BLaER1 treated with 17β-estradiol and CSF1 and Interleukin-3, amounts not matched to agents 10 nM and 100 nM (cell line): ENCODE results near the gene SIAE.
A peak's percentile ranks its signal among the peaks of the same experiment; 100 is the strongest.

Experiments used
- H3K27ac ChIP-seq, 11 experiments: shearing (Covaris generic); formaldehyde crosslinking; 2 replicates each; pipeline ENCODE4 v1.8.1; 2022
- H3K27me3 ChIP-seq, 11 experiments: shearing (Covaris generic); formaldehyde crosslinking; 2 replicates each; pipeline ENCODE4 v1.8.1; 2022
- H3K36me3 ChIP-seq, 11 experiments: shearing (Covaris generic); formaldehyde crosslinking; 2 replicates each; pipeline ENCODE4 v1.8.1; 2022
- H3K4me1 ChIP-seq, 10 experiments: shearing (Covaris generic); formaldehyde crosslinking; 2 replicates each; pipeline ENCODE4 v1.8.1; 2022
- H3K4me2 ChIP-seq, 11 experiments: shearing (Covaris generic); formaldehyde crosslinking; 2 replicates each; pipeline ENCODE4 v1.8.1; 2022
- H3K4me3 ChIP-seq, 10 experiments: shearing (Covaris generic); formaldehyde crosslinking; 2 replicates each; pipeline ENCODE4 v1.8.1; 2022
- H3K9ac ChIP-seq, 11 experiments: shearing (Covaris generic); formaldehyde crosslinking; 2 replicates each; pipeline ENCODE4 v1.8.1; 2022
- H3K9me3 ChIP-seq, 11 experiments: shearing (Covaris generic); formaldehyde crosslinking; replicated peaks in 1 of 11; 2 replicates each; pipeline ENCODE4 v1.8.1; 2022
- H4K20me1 ChIP-seq, 11 experiments: shearing (Covaris generic); formaldehyde crosslinking; 2 replicates each; pipeline ENCODE4 v1.8.1; 2022
- Cebpa-rat ChIP-seq, 11 experiments: shearing (Covaris generic); IDR thresholded peaks; 2 replicates each; pipeline ENCODE4 v1.8.1; 2022

Gene SIAE

DNA sequence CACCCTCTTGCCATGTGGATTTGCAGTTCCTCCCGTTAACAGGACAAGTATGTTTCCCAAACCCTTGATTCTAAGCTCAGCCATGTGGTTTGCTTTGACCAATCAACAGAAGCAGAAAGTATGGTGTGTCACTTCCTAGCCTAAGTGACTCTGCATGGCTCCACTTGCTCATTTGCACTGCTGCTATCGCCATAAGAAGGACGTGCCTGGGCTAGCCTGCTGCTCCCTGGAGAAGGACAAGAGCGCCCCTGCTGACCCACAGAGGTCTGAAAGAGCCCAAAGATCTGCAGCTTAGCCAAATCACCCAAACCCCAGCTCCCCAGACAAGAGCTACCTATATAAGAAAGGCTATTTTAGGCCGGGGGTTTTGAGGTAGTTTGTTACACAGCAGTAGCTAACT, 32.9 kb downstream of the SIAE start:
- Histone ChIP-seq H3K4me3 (no peak overlapping the region), H3K27ac (no peak overlapping the region), H3K27me3 (no peaks in the 10 kb centered on the region), H3K4me1 (peaks cover 0 to 13% (median 4%) of the 10 kb centered on the region in 10 experiments; a peak in 12 of 20 replicates), H4K20me1 (peaks cover 0 to 10% (median 0%) of the 10 kb centered on the region in 11 experiments; a peak in 2 of 22 replicates), H3K36me3 (peaks cover 37 to 57% (median 47%) of the 10 kb centered on the region in 11 experiments), H3K9me3 (peaks cover 0 to 7% (median 5%) of the 10 kb centered on the region in 11 experiments; a peak in 9 of 22 replicates), H3K9ac (no peak overlapping the region), H3K4me2 (no peak overlapping the region)
- no peak for TF ChIP-seq Cebpa-rat (IDR thresholded peaks at IDR 0.05)

DNA sequence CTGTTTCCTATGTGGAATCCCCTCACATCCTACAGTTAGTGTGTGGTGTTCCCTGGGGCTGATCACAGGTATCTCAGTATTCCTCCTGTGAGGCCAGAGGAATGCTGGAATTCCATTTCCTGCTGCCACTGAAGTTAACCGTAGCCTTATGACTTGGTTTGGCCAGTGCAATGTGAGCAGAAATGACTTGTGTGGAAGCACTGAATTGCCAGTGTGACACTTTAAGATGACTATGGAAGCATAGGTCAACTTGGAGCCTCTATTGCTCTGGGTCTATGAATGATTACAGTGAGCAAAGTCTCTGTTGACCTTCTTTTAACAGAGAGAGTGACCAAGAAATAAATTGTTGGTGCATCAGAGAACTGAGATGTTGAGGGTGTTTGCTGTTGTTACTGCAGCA, 34.4 kb downstream of the SIAE start:
- Histone ChIP-seq H3K36me3 (peaks cover 52 to 72% (median 62%) of the 10 kb centered on the region in 11 experiments), H3K27ac (no peak overlapping the region), H3K9ac (no peak overlapping the region), H3K4me2 (no peak overlapping the region), H3K4me3 (no peak overlapping the region), H3K9me3 (peaks cover 0 to 7% (median 5%) of the 10 kb centered on the region in 11 experiments; a peak in 9 of 22 replicates), H3K4me1 (peaks cover 0 to 8% (median 0%) of the 10 kb centered on the region in 10 experiments; a peak in 1 of 20 replicates), H3K27me3 (no peaks in the 10 kb centered on the region), H4K20me1 (peaks cover 0 to 21% (median 0%) of the 10 kb centered on the region in 11 experiments; a peak in 4 of 22 replicates)
- TF ChIP-seq Cebpa-rat (IDR thresholded peaks at IDR 0.05) = no peak

DNA sequence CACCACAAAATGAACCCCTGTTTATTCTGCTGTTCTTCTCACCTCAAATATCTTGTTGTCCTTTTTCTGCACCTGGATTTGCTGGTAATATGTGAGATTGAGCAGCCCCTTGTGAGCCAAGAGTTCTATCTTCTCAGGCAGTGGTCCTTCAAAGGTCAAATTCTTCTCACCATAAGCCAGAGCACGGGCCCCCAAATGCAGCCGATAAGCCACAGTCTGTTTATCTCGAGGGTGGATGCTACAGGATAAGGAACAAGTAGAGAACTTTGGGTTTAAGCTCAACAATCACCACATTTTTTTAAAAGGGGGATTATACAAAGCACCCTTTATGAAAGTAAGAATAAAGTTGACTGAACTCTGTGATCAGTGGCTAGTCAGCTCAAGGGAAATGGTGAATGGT, 35.0 kb downstream of the SIAE start:
- H3K27ac ChIP-seq = no peak overlapping the region
- H3K9me3 ChIP-seq = peaks cover 0 to 7% (median 5%) of the 10 kb centered on the region in 11 experiments; a peak in 9 of 22 replicates
- H3K4me1 ChIP-seq = 0 out of 20 replicates have a peak, but pooled peaks cover 0 to 1% (median 0%) of the 10 kb centered on the region in 10 experiments
- no peak overlapping the region for H3K4me3 ChIP-seq
- TF ChIP-seq Cebpa-rat (IDR thresholded peaks at IDR 0.05) = no peak
- H3K9ac ChIP-seq = no peak overlapping the region
- H3K36me3 ChIP-seq = peaks cover 59 to 78% (median 69%) of the 10 kb centered on the region in 11 experiments
- H4K20me1 ChIP-seq = peaks cover 0 to 24% (median 0%) of the 10 kb centered on the region in 11 experiments; a peak in 5 of 22 replicates
- no peaks in the 10 kb centered on the region for H3K27me3 ChIP-seq
- H3K4me2 ChIP-seq = no peak overlapping the region

GRCh38 chr11:124635932-124636331, 37.6 kb downstream of the SIAE start:
- Histone ChIP-seq H4K20me1 (peaks cover 0 to 33% (median 5%) of the 10 kb centered on the region in 11 experiments; a peak in 10 of 22 replicates), H3K4me2 (no peak overlapping the region), H3K27me3 (no peaks in the 10 kb centered on the region), H3K27ac (no peak overlapping the region), H3K9me3 (peaks cover 0 to 7% (median 5%) of the 10 kb centered on the region in 11 experiments; a peak in 9 of 22 replicates), H3K4me1 (no peaks in the 10 kb centered on the region), H3K9ac (no peak overlapping the region), H3K36me3 (peaks cover 85 to 100% (median 95%) of the 10 kb centered on the region in 11 experiments), H3K4me3 (no peak overlapping the region)
- no peak for TF ChIP-seq Cebpa-rat (IDR thresholded peaks at IDR 0.05)

DNA sequence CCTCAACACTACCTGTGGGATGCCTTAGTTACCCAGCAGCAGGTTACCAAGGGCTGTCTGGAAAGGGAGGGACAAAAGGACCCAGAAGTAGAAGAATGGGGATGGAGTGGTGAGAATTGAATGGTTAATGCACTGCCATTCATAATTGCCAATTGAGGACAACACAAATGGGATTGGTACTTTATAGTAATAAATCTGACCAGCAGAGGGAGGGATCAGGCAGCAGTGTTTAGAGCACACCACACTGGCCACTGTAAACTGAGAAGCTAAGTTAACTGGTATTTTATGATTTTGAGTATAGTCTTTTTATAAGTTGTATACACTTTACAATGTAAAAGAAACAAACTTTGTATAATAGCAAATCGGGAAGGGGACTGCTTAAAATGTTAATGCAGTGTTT, 40.2 kb downstream of the SIAE start:
- Histone ChIP-seq H4K20me1 (peaks cover 0 to 47% (median 9%) of the 10 kb centered on the region in 11 experiments; a peak in 11 of 22 replicates), H3K36me3 (peaks cover 94 to 100% (median 98%) of the 10 kb centered on the region in 11 experiments), H3K9ac (no peak overlapping the region), H3K4me2 (no peak overlapping the region), H3K4me1 (no peaks in the 10 kb centered on the region), H3K9me3 (no peaks in the 10 kb centered on the region), H3K4me3 (no peak overlapping the region), H3K27ac (no peak overlapping the region), H3K27me3 (no peaks in the 10 kb centered on the region)
- no peak for TF ChIP-seq Cebpa-rat (IDR thresholded peaks at IDR 0.05)

GRCh38 chr11:124629961-124630360, 43.6 kb downstream of the SIAE start:
- Histone ChIP-seq H3K27me3 (no peaks in the 10 kb centered on the region), H3K36me3 (peaks cover 90 to 97% (median 94%) of the 10 kb centered on the region in 11 experiments), H3K4me2 (no peak overlapping the region), H4K20me1 (peaks cover 1 to 59% (median 23%) of the 10 kb centered on the region in 11 experiments; a peak in 16 of 22 replicates), H3K9me3 (no peaks in the 10 kb centered on the region), H3K9ac (no peak overlapping the region), H3K4me3 (no peak overlapping the region), H3K4me1 (peaks cover 0 to 11% (median 0%) of the 10 kb centered on the region in 10 experiments; a peak in 6 of 20 replicates), H3K27ac (no peak overlapping the region)
- TF ChIP-seq Cebpa-rat (IDR thresholded peaks at IDR 0.05) = no peak

GRCh38 chr11:124627546-124627945, 46.0 kb downstream of the SIAE start:
- no peak overlapping the region for H3K9ac ChIP-seq
- no peak for TF ChIP-seq Cebpa-rat (IDR thresholded peaks at IDR 0.05)
- peaks cover 9 to 65% (median 35%) of the 10 kb centered on the region in 11 experiments; a peak in 18 of 22 replicates for H4K20me1 ChIP-seq
- no peaks in the 10 kb centered on the region for H3K27me3 ChIP-seq
- H3K4me3 ChIP-seq = no peak overlapping the region
- no peak overlapping the region for H3K27ac ChIP-seq
- H3K36me3 ChIP-seq = peaks cover 71 to 80% (median 77%) of the 10 kb centered on the region in 11 experiments
- no peaks in the 10 kb centered on the region for H3K9me3 ChIP-seq
- no peak overlapping the region for H3K4me2 ChIP-seq
- H3K4me1 ChIP-seq = peaks cover 11 to 25% (median 13%) of the 10 kb centered on the region in 10 experiments

DNA sequence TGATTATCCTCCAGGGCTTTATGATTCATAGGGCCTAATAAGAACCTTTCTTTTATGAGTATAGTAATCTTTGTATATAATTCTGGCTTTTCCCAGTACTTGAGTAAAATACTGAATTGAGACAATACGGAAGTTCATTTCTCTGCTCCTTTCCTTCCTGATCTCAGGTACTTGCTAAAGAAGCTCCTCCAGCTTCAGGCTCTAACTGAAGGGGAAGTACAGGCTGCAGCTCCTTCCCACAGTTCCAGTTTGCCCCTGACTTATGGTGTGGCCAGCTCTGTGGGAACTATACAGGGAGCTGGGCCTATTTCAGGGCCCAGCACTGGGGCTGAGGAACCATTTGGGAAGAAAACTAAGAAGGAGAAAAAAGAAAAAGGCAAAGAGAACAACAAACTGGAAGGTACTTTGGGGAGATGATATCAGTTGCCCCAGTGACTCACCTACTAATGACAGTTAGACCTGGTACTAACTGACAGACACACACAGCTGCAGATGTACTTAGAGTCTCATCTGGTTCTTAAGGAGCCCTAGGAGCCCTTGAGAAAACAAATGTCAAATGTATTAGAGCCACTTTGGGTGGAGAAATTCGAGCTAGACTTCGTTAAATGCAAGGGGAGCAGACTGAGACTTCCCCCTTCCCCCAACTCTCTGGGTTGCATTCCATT, 47.9 kb downstream of the SIAE start:
- no peak for TF ChIP-seq Cebpa-rat (IDR thresholded peaks at IDR 0.05)
- Histone ChIP-seq H3K4me1 (peaks cover 17 to 32% (median 21%) of the 10 kb centered on the region in 10 experiments), H3K9ac (no peak overlapping the region), H3K27me3 (no peaks in the 10 kb centered on the region), H3K4me2 (0 out of 22 replicates have a peak overlapping the region, but pooled peaks of 1 of the 11 experiments have one; percentile 99), H3K4me3 (no peak overlapping the region), H3K9me3 (no peaks in the 10 kb centered on the region), H4K20me1 (peaks cover 9 to 53% (median 33%) of the 10 kb centered on the region in 11 experiments; a peak in 17 of 22 replicates), H3K27ac (no peak overlapping the region), H3K36me3 (peaks cover 52 to 61% (median 57%) of the 10 kb centered on the region in 11 experiments)

- Histone ChIP-seq H3K4me3 (peak overlapping the region; percentile 85 to 99 (median 90)), H3K27ac (peak overlapping the region in 6 of 11 experiments; percentile 90 to 96 (median 95); a peak in 8 of 22 replicates), H3K4me2 (peak overlapping the region; percentile 77 to 99 (median 92)), H3K4me1 (peaks cover 17 to 32% (median 21%) of the 10 kb centered on the region in 10 experiments), H3K9me3 (no peaks in the 10 kb centered on the region), H3K9ac (peak overlapping the region; percentile 91 to 98 (median 95)), H4K20me1 (peaks cover 9 to 48% (median 30%) of the 10 kb centered on the region in 11 experiments; a peak in 17 of 22 replicates), H3K36me3 (peaks cover 38 to 45% (median 43%) of the 10 kb centered on the region in 11 experiments), H3K27me3 (no peaks in the 10 kb centered on the region)
- TF ChIP-seq Cebpa-rat (IDR thresholded peaks at IDR 0.05) = no peak
These were observed 49.5 kb downstream of the SIAE start for GRCh38 chr11:124623861-124624525.
